ENCODE data around the gene KYNU.
A peak's percentile ranks its signal among the peaks of the same experiment; 100 is the strongest.
"Not testable (repeated sequence)": the region's sequence is repeated elsewhere in the genome, so short reads cannot be mapped to it uniquely, and the experiment has no call there.

KYNU gene

DNA sequence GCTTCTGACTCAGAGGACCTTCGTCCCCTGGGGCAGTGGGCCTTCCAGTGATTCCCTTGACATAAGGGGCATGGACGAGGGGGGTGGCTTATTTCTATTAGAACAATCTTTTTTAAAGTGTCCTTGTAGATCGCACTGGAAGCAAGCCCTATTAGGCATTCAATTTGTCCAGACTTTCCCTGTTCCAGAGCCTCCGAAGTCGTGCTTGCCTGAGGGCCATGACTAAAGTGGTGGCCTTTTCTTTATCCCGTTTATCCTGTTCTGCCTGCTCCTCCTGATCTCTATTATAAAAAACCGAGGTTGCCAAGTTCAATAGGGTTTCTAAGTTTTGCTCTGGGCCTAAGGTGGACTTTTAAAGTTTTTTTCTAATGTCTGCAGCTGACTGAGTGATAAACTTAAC is 26.3 kb downstream of the KYNU start:
- not testable (repeated sequence) for H3K4me3 ChIP-seq (ENCODE audit: low read depth, low read length); H2BK120ac ChIP-seq (ENCODE audit: insufficient read depth, low read length, poor library complexity); H2AK5ac ChIP-seq (ENCODE audit: low read length); H4K12ac ChIP-seq (ENCODE audit: low read depth, low read length); H3K23ac ChIP-seq (ENCODE audit: low read length); H2AFZ ChIP-seq (ENCODE audit: insufficient read depth, low read length, poor library complexity); H3K9me3 ChIP-seq (ENCODE audit: insufficient read depth, low read depth, low read length); H2BK5ac ChIP-seq (ENCODE audit: low read depth, low read length, poor library complexity); H3K27me3 ChIP-seq (ENCODE audit: insufficient read depth, low read length); H4K8ac ChIP-seq (ENCODE audit: low read depth, low read length); H3K4ac ChIP-seq (ENCODE audit: low read depth, low read length); H2BK12ac ChIP-seq (ENCODE audit: low read length); H3K18ac ChIP-seq (ENCODE audit: low read length); H4K91ac ChIP-seq (ENCODE audit: low read depth, low read length); H3K79me2 ChIP-seq (ENCODE audit: control insufficient read depth, insufficient read depth, low read length, poor library complexity); H3K14ac ChIP-seq (ENCODE audit: low read length); H3K36me3 ChIP-seq (ENCODE audit: control insufficient read depth in 1 of 2, insufficient read depth in 2 of 2, low read length in 2 of 2); H3K4me2 ChIP-seq (ENCODE audit: low read length); H3K9ac ChIP-seq (ENCODE audit: low read length); H3K4me1 ChIP-seq (ENCODE audit: control insufficient read depth in 1 of 2, insufficient read depth in 2 of 2, low read length in 2 of 2); H3K79me1 ChIP-seq (ENCODE audit: low read length)
- peak overlapping the region; percentile 55 for H3K27ac ChIP-seq (ENCODE audit: low read depth, low read length)
- no CpG with 5 or more reads among the region's 7 CpGs for WGBS (ENCODE audit: extremely low coverage, insufficient coverage, insufficient read length)
- DNase-seq = peak; percentile 91 to 93

DNA sequence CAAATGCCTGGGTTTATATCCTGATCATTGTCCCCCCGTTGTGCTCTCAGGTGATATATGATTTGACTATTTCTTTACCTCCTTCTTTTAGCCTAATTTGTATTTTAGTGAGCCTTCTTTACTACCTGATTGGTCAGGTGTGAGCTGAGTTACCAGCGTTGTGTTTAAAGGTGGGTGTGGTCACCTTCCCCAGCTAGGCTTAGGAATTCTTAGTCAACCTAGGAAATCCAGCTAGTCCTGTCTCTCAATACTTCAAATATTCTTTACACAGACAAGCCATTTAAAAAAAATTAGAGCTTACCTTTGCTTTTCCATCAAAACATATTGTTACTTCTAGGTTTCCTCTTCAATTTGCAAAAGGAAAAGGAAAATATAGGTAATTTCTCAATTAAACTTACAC is 30.2 kb downstream of the KYNU start:
- Histone ChIP-seq H3K9me3 (ENCODE audit: insufficient read depth, low read depth, low read length) (peaks cover 2% of the 10 kb centered on the region), H3K4me2 (ENCODE audit: low read length) (no peak overlapping the region), H2BK12ac (ENCODE audit: low read length) (no peak overlapping the region), H2BK5ac (ENCODE audit: low read depth, low read length, poor library complexity) (no peak overlapping the region), H3K27ac (ENCODE audit: low read depth, low read length) (no peak overlapping the region), H3K9ac (ENCODE audit: low read length) (no peak overlapping the region), H3K4me3 (ENCODE audit: low read depth, low read length) (no peak overlapping the region), H3K27me3 (ENCODE audit: insufficient read depth, low read length) (no peaks in the 10 kb centered on the region), H2AFZ (ENCODE audit: insufficient read depth, low read length, poor library complexity) (no peak overlapping the region), H3K23ac (ENCODE audit: low read length) (no peak overlapping the region), H3K79me2 (ENCODE audit: control insufficient read depth, insufficient read depth, low read length, poor library complexity) (no peaks in the 10 kb centered on the region), H3K36me3 (ENCODE audit: control insufficient read depth in 1 of 2, insufficient read depth in 2 of 2, low read length in 2 of 2) (no peaks in the 10 kb centered on the region), H2AK5ac (ENCODE audit: low read length) (no peak overlapping the region), H3K18ac (ENCODE audit: low read length) (no peak overlapping the region), H4K8ac (ENCODE audit: low read depth, low read length) (no peak overlapping the region), H3K14ac (ENCODE audit: low read length) (no peak overlapping the region), H2BK120ac (ENCODE audit: insufficient read depth, low read length, poor library complexity) (no peak overlapping the region), H4K12ac (ENCODE audit: low read depth, low read length) (no peak overlapping the region), H3K4me1 (ENCODE audit: control insufficient read depth in 1 of 2, insufficient read depth in 2 of 2, low read length in 2 of 2) (peaks cover 2 to 3% of the 10 kb centered on the region in 2 experiments), H4K91ac (ENCODE audit: low read depth, low read length) (no peak overlapping the region), H3K79me1 (ENCODE audit: low read length) (peaks cover 2% of the 10 kb centered on the region), H3K4ac (ENCODE audit: low read depth, low read length) (no peak overlapping the region)
- no CpG with 5 or more reads among the region's 2 CpGs for WGBS (ENCODE audit: extremely low coverage, insufficient coverage, insufficient read length)
- peak; percentile 31 to 73 for DNase-seq

DNA sequence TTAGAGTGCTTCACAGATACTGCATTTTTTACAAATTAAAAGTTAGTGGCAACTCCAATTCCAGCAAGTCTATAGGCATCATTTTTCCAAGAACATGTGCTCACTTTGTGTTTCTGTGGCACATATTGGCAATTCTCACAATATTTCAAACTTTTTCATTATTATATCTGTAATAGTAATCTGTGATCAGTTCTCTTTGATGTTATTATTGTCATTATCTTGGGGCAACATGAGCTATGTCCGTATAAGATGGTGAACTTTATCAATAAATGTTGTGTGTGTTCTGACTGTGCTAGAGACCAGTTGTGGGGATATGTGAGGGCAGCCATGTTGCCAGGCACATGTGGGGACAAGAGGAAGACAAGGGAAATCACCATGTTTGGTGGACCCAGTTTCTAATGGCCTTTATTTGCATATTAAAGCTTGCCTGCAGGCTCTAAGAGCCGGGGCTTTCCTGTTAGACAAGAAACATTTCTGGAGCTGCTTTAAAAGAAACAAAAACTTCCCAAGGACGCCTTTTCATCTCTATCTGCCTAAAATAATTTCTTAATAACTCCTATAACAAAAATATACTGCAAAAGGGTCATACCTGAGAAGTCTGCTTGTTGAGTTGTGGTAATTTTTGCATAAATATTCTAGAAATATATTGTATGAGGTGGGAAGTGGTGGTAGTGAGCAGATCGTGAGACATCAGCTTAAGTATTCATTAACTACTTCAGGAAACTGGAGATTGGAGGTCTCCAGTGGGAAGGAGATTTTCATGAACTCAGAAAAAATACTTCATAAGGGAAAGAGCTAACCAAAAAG is 37.2 kb downstream of the KYNU start:
- no peak for DNase-seq
- H3K9me3 ChIP-seq (ENCODE audit: insufficient read depth, low read depth, low read length) = no peaks in the 10 kb centered on the region
- H3K14ac ChIP-seq (ENCODE audit: low read length) = no peak overlapping the region

DNA sequence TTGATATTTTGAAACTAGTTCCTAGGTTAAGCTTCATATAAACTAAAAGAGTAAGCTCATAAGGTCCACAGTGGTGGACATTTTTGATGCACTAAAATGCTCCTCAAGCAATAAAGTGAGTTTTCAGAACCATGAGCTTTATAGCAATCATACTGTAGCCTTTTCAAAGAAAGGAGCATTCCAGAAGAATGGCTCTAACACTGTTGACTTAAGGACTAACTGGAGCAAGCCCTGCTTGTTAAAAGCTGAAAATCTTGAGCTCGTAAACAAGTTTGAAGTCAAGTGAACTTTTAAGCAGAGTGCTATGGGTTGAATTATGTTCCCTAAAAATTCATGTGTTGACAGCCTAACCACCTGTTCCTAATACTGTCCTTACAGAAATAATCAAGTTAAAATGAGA is 38.0 kb downstream of the KYNU start:
- Histone ChIP-seq H3K27ac (ENCODE audit: low read depth, low read length) (no peak overlapping the region), H4K8ac (ENCODE audit: low read depth, low read length) (no peak overlapping the region), H3K18ac (ENCODE audit: low read length) (no peak overlapping the region), H3K4me2 (ENCODE audit: low read length) (no peak overlapping the region), H2BK5ac (ENCODE audit: low read depth, low read length, poor library complexity) (no peak overlapping the region), H3K36me3 (ENCODE audit: control insufficient read depth in 1 of 2, insufficient read depth in 2 of 2, low read length in 2 of 2) (no peaks in the 10 kb centered on the region), H2BK12ac (ENCODE audit: low read length) (no peak overlapping the region), H2AFZ (ENCODE audit: insufficient read depth, low read length, poor library complexity) (no peak overlapping the region), H3K9me3 (ENCODE audit: insufficient read depth, low read depth, low read length) (no peaks in the 10 kb centered on the region), H2AK5ac (ENCODE audit: low read length) (no peak overlapping the region), H3K23ac (ENCODE audit: low read length) (no peak overlapping the region), H3K79me1 (ENCODE audit: low read length) (no peaks in the 10 kb centered on the region), H4K12ac (ENCODE audit: low read depth, low read length) (no peak overlapping the region), H3K4ac (ENCODE audit: low read depth, low read length) (no peak overlapping the region), H3K4me3 (ENCODE audit: low read depth, low read length) (no peak overlapping the region), H3K27me3 (ENCODE audit: insufficient read depth, low read length) (no peaks in the 10 kb centered on the region), H4K91ac (ENCODE audit: low read depth, low read length) (no peak overlapping the region), H3K14ac (ENCODE audit: low read length) (no peak overlapping the region), H2BK120ac (ENCODE audit: insufficient read depth, low read length, poor library complexity) (no peak overlapping the region), H3K4me1 (ENCODE audit: control insufficient read depth in 1 of 2, insufficient read depth in 2 of 2, low read length in 2 of 2) (no peaks in the 10 kb centered on the region), H3K9ac (ENCODE audit: low read length) (no peak overlapping the region), H3K79me2 (ENCODE audit: control insufficient read depth, insufficient read depth, low read length, poor library complexity) (no peaks in the 10 kb centered on the region)
- DNase-seq = no peak
- no CpG with 5 or more reads among the region's 1 CpG for WGBS (ENCODE audit: extremely low coverage, insufficient coverage, insufficient read length)

More for the DNA sequence above, 37.2 kb downstream of the KYNU start:
- H3K23ac ChIP-seq (ENCODE audit: low read length) = no peak overlapping the region
- H2AK5ac ChIP-seq (ENCODE audit: low read length) = no peak overlapping the region
- no peak overlapping the region for H4K8ac ChIP-seq (ENCODE audit: low read depth, low read length)
- no peak overlapping the region for H3K18ac ChIP-seq (ENCODE audit: low read length)
- no peak overlapping the region for H2BK12ac ChIP-seq (ENCODE audit: low read length)
- no peak overlapping the region for H2BK120ac ChIP-seq (ENCODE audit: insufficient read depth, low read length, poor library complexity)
- no peak overlapping the region for H4K12ac ChIP-seq (ENCODE audit: low read depth, low read length)
- H3K27me3 ChIP-seq (ENCODE audit: insufficient read depth, low read length) = no peaks in the 10 kb centered on the region
- H3K4ac ChIP-seq (ENCODE audit: low read depth, low read length) = no peak overlapping the region
- no peak overlapping the region for H3K4me2 ChIP-seq (ENCODE audit: low read length)
- H2AFZ ChIP-seq (ENCODE audit: insufficient read depth, low read length, poor library complexity) = no peak overlapping the region
- H3K79me2 ChIP-seq (ENCODE audit: control insufficient read depth, insufficient read depth, low read length, poor library complexity) = no peaks in the 10 kb centered on the region
- no CpG with 5 or more reads among the region's 4 CpGs for WGBS (ENCODE audit: extremely low coverage, insufficient coverage, insufficient read length)
- no peak overlapping the region for H3K27ac ChIP-seq (ENCODE audit: low read depth, low read length)
- H3K4me1 ChIP-seq (ENCODE audit: control insufficient read depth in 1 of 2, insufficient read depth in 2 of 2, low read length in 2 of 2) = no peaks in the 10 kb centered on the region
- no peaks in the 10 kb centered on the region for H3K79me1 ChIP-seq (ENCODE audit: low read length)
- H3K4me3 ChIP-seq (ENCODE audit: low read depth, low read length) = no peak overlapping the region
- no peak overlapping the region for H2BK5ac ChIP-seq (ENCODE audit: low read depth, low read length, poor library complexity)
- no peaks in the 10 kb centered on the region for H3K36me3 ChIP-seq (ENCODE audit: control insufficient read depth in 1 of 2, insufficient read depth in 2 of 2, low read length in 2 of 2)
- H4K91ac ChIP-seq (ENCODE audit: low read depth, low read length) = no peak overlapping the region
- no peak overlapping the region for H3K9ac ChIP-seq (ENCODE audit: low read length)
